SH-SY5Y (cell line): ENCODE measurements around the gene ZNF574.

Experiments used
- GATA2 ChIP-seq: IDR thresholded peaks from 2 replicates; pipeline ENCODE4 v1.6.1; 2011; ENCODE audit warnings: mild to moderate bottlenecking, low read depth, low read length
- GATA3 ChIP-seq: IDR thresholded peaks from 2 replicates; pipeline ENCODE4 v1.6.1; 2011; ENCODE audit warnings: low read depth, mild to moderate bottlenecking, low read length, moderate library complexity

DNA sequence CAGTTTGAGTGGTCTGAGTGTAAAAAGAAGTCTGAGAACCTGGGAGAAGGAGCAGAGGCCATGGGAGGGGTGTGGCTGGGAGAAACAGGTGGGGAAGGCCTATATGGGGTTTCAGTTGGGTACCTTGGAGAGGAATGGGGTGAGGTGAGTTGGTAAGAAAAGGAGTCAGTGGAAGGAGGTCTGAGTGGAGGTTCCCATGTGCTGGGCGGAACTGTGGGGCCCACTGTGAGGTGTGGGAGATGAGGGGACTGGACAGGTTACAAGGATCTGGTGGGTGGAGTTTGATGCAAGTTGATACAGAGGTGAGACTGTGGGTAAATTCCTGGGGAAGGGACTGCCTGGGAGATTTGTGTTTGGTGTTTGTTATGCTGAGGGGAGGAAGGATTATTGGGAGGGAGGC is 2.1 kb downstream of the ZNF574 start:
- TF ChIP-seq GATA3, result no peak
- TF ChIP-seq GATA2, result no peak
